K562 (cell line): Measurements from ENCODE around the gene BTBD18. TPM values are rescaled to one million over a fixed set of nuclear protein-coding genes. Genes with fewer than 3 reads are reported as not detected.

Experiments used
- CHD1 ChIP-seq: fragments of 200-600 bp; sonication (generic); IDR thresholded peaks from one replicate; pipeline ENCODE4 v1.6.1; 2012; ENCODE audit warnings: mild to moderate bottlenecking, moderate library complexity, low read length, inconsistent platforms
- GATA2 ChIP-seq: sonication (generic); formaldehyde crosslinking; IDR thresholded peaks from 2 replicates; pipeline ENCODE4 v1.4.0; 2020; ENCODE audit warnings: mild to moderate bottlenecking, missing genetic modification reagents
- GTF2E2 ChIP-seq: fragments of 200-800 bp; sonication (Bioruptor generic); IDR thresholded peaks from 2 replicates; pipeline ENCODE4 v1.6.1; 2016; ENCODE audit warnings: missing genetic modification characterization, missing compliant biosample characterization
- RFX1 ChIP-seq: fragments of 450-650 bp; IDR thresholded peaks from 2 replicates; pipeline ENCODE4 v1.6.1; 2016; ENCODE audit warnings: mild to moderate bottlenecking, moderate library complexity
- TARDBP ChIP-seq: fragments of 450-650 bp; IDR thresholded peaks from 2 replicates; pipeline ENCODE4 v1.6.1; 2016
- TCF3 ChIP-seq: sonication (generic); formaldehyde crosslinking; IDR thresholded peaks from 2 replicates; pipeline ENCODE4 v1.4.0; 2020; ENCODE audit warnings: mild to moderate bottlenecking, missing genetic modification reagents
- TRIM24 ChIP-seq, 2 experiments: fragments of 450-650 bp; IDR thresholded peaks; 2 replicates each; pipeline ENCODE4 v1.6.1; 2016
- polyA plus RNA-seq, 8 experiments: library from polyadenylated mRNA; depleted of rRNA in 4 of 8; stranded (reverse) in 5 of 8; unstranded in 3 of 8; fragments of >200 nt; fragmentation: Nextera tagmentation in 2 of 8; fragmentation: Illumina TruSeq in 1 of 8; extraction: Ambion mirVana in 2 of 8; extraction: Trizol in 1 of 8; gene quantifications; 2 replicates each; pipeline versions ENCODE4 v1.2.1 to v1.2.3, GENCODE V29; 2011 to 2014; ENCODE audit warnings: inconsistent platforms in 1 of 8, missing spikeins in 1 of 8
- total RNA-seq, 7 experiments: library from RNA; depleted of rRNA in 6 of 7; stranded (reverse); fragments of >200 nt in 6 of 7; fragmentation: Illumina TruSeq in 2 of 7; extraction: Trizol in 2 of 7; gene quantifications; 2 replicates each; pipeline versions ENCODE4 v1.2.1 to v1.2.3, GENCODE V29; 2011 to 2021; ENCODE audit warnings: low replicate concordance in 1 of 7
- TF ChIP-seq, protein P1 (sequence below), 2 experiments: fragments of 450-650 bp in 1 of 2; sonication (generic) in 1 of 2; formaldehyde crosslinking in 1 of 2; IDR thresholded peaks in 1 of 2; conservative IDR thresholded peaks in 1 of 2; 2 replicates each; pipeline versions ENCODE4 v1.6.1 to v1.8.1; 2016 to 2023; ENCODE audit warnings: mild to moderate bottlenecking in 2 of 2, moderate library complexity in 2 of 2, inconsistent platforms in 1 of 2, missing genetic modification reagents in 1 of 2
- TF ChIP-seq, protein P2 (sequence below): fragments of 250-450 bp; sonication (Bioruptor Pico); IDR thresholded peaks from 2 replicates; pipeline ENCODE4 v1.5.0; 2020; ENCODE audit warnings: mild to moderate bottlenecking
- TF ChIP-seq, protein P3 (sequence below): sonication (generic); formaldehyde crosslinking; IDR thresholded peaks from 2 replicates; pipeline ENCODE4 v1.8.0; 2022; ENCODE audit warnings: mild to moderate bottlenecking, missing genetic modification reagents
- TF ChIP-seq, protein P4 (sequence below): fragments of 250-450 bp; sonication (Bioruptor Pico); IDR thresholded peaks from 2 replicates; pipeline ENCODE4 v1.4.0; 2020; ENCODE audit warnings: mild to moderate bottlenecking, moderate library complexity, borderline replicate concordance
- TF ChIP-seq, protein P5 (sequence below): fragments of 250-450 bp; sonication (Bioruptor Pico); IDR thresholded peaks from 2 replicates; pipeline ENCODE4 v1.5.0; 2021

BTBD18 gene
- total and polyA plus RNA-seq, 9 of the 15 experiments (the other 6 are each of a cell fraction or from before 2014, with no cell fraction given): 0.06 TPM; not detected in 8

DNA sequence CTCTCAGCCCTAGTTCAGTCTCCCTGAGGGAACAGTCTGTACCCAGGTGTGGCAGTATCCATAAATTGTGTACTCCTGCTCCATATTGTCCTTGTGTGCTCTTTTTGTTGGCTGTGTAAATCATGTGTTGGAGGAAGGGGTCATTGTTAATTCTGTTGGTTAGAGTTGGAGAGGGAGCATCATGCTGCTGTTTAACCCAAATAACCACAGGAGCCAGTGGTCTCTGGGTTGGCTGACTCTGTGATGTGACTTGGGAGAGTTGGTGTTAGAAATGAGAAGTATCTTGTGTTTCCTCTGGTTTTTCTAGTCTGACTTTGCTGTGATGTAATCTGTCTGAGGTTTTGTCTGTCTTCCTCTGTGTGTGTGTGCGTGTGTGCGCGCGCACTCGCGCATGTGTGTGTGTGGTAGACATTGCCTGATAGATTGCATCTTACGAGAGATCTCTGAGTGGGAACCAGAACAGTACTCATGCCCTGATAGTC is 40.5 kb upstream of the BTBD18 start (continued):
- TF ChIP-seq GATA2 (peak; percentile 55; the same call in 1 of the 2 replicates), TCF3 (no peak), GTF2E2 (0 out of 2 replicates have a peak, but pooled peaks have one; percentile 54), RFX1 (no peak), TARDBP (no peak), CHD1 (no peak), TRIM24 (IDR thresholded peaks at IDR 0.05) (peak in 1 of 2 experiments; percentile 42; a peak in 1 of 4 replicates)
- TF ChIP-seq, protein P1, sequence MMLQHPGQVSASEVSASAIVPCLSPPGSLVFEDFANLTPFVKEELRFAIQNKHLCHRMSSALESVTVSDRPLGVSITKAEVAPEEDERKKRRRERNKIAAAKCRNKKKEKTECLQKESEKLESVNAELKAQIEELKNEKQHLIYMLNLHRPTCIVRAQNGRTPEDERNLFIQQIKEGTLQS (IDR thresholded peaks at IDR 0.05): peak; percentile 52; the same call in 1 of the 2 replicates
- TF ChIP-seq, protein P1 (CRISPR knock-in tag; conservative IDR thresholded peaks at IDR 0.05): no peak
- TF ChIP-seq, protein P2, sequence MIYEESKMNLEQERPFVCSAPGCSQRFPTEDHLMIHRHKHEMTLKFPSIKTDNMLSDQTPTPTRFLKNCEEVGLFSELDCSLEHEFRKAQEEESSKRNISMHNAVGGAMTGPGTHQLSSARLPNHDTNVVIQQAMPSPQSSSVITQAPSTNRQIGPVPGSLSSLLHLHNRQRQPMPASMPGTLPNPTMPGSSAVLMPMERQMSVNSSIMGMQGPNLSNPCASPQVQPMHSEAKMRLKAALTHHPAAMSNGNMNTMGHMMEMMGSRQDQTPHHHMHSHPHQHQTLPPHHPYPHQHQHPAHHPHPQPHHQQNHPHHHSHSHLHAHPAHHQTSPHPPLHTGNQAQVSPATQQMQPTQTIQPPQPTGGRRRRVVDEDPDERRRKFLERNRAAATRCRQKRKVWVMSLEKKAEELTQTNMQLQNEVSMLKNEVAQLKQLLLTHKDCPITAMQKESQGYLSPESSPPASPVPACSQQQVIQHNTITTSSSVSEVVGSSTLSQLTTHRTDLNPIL (CRISPR knock-in tag): no peak
- TF ChIP-seq, protein P3, sequence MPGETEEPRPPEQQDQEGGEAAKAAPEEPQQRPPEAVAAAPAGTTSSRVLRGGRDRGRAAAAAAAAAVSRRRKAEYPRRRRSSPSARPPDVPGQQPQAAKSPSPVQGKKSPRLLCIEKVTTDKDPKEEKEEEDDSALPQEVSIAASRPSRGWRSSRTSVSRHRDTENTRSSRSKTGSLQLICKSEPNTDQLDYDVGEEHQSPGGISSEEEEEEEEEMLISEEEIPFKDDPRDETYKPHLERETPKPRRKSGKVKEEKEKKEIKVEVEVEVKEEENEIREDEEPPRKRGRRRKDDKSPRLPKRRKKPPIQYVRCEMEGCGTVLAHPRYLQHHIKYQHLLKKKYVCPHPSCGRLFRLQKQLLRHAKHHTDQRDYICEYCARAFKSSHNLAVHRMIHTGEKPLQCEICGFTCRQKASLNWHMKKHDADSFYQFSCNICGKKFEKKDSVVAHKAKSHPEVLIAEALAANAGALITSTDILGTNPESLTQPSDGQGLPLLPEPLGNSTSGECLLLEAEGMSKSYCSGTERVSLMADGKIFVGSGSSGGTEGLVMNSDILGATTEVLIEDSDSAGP (CRISPR knock-in tag): no peak
- TF ChIP-seq, protein P4, sequence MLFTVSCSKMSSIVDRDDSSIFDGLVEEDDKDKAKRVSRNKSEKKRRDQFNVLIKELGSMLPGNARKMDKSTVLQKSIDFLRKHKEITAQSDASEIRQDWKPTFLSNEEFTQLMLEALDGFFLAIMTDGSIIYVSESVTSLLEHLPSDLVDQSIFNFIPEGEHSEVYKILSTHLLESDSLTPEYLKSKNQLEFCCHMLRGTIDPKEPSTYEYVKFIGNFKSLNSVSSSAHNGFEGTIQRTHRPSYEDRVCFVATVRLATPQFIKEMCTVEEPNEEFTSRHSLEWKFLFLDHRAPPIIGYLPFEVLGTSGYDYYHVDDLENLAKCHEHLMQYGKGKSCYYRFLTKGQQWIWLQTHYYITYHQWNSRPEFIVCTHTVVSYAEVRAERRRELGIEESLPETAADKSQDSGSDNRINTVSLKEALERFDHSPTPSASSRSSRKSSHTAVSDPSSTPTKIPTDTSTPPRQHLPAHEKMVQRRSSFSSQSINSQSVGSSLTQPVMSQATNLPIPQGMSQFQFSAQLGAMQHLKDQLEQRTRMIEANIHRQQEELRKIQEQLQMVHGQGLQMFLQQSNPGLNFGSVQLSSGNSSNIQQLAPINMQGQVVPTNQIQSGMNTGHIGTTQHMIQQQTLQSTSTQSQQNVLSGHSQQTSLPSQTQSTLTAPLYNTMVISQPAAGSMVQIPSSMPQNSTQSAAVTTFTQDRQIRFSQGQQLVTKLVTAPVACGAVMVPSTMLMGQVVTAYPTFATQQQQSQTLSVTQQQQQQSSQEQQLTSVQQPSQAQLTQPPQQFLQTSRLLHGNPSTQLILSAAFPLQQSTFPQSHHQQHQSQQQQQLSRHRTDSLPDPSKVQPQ: no peak
- TF ChIP-seq, protein P5, sequence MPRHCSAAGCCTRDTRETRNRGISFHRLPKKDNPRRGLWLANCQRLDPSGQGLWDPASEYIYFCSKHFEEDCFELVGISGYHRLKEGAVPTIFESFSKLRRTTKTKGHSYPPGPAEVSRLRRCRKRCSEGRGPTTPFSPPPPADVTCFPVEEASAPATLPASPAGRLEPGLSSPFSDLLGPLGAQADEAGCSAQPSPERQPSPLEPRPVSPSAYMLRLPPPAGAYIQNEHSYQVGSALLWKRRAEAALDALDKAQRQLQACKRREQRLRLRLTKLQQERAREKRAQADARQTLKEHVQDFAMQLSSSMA (CRISPR knock-in tag): no peak
- TF ChIP-seq, all 486 proteins: peak for 36
